Endothelial cell of umbilical vein (primary cell): Measurements from ENCODE around the gene MGAM2. TPM values are rescaled to one million over a fixed set of nuclear protein-coding genes. Genes with fewer than 3 reads are reported as not detected.

Experiments used
- BruUV-seq: library from RNA; stranded (reverse); fragments of 400-500 nt; replicated peaks from 2 replicates; lab custom pipeline; 2021; lab: Mats Ljungman, UMichigan
- CTCF ChIA-PET: fragments of 300-600, 350-600 bp; sonication (Branson Sonifier 250); formaldehyde crosslinking; loops from one replicate; lab custom pipeline; 2021; ENCODE audit warnings: antibody characterized with exemption, inconsistent platforms; lab: Charles Lee
- POLR2A ChIA-PET: fragments of 300-600, 350-600 bp; sonication (Branson Sonifier 250); formaldehyde crosslinking; loops from one replicate; lab custom pipeline; 2021; ENCODE audit warnings: antibody characterized with exemption, inconsistent platforms; lab: Charles Lee
- DNase-seq: peaks from one replicate; pipeline ENCODE4 v3.0.0-alpha.2; 2011; ENCODE audit warnings: low read depth, low spot score
- FAIRE-seq: peaks from 2 replicates; lab custom pipeline; 2011; peaks lifted over from hg19 to GRCh38; lab: Jason Lieb, UNC
- H2AFZ ChIP-seq: 2 replicates; pipeline ENCODE4 v1.6.0; 2012; ENCODE audit warnings: low read depth, low read length, control low read depth, inconsistent platforms
- H3K27ac ChIP-seq: 2 replicates; pipeline ENCODE4 v1.5.1; 2011; ENCODE audit warnings: low read depth, mild to moderate bottlenecking, control low read depth, low read length, moderate library complexity; ENCODE audit not compliant: insufficient read depth
- H3K27me3 ChIP-seq, 2 experiments: 2 replicates each; pipeline versions ENCODE4 v1.6.0 to v1.6.1; 2011; ENCODE audit warnings: low read length in 2 of 2, mixed read lengths in 1 of 2; ENCODE audit not compliant: control insufficient read depth in 2 of 2, insufficient read depth in 2 of 2
- H3K36me3 ChIP-seq, 2 experiments: 2 replicates in 1 of 2; 3 replicates in 1 of 2; pipeline ENCODE4 v1.5.1; 2011; ENCODE audit warnings: low read length in 2 of 2, mild to moderate bottlenecking in 1 of 2, moderate library complexity in 1 of 2; ENCODE audit not compliant: control insufficient read depth in 2 of 2, insufficient read depth in 2 of 2; ENCODE audit errors: extremely low read depth in 1 of 2
- H3K4me1 ChIP-seq: 3 replicates; pipeline ENCODE4 v1.5.1; 2011; ENCODE audit warnings: mild to moderate bottlenecking, low read length; ENCODE audit not compliant: control insufficient read depth, insufficient read depth; ENCODE audit errors: extremely low read depth
- H3K4me2 ChIP-seq: 2 replicates; pipeline ENCODE4 v1.6.1; 2011; ENCODE audit warnings: low read length, control low read depth, mixed read lengths; ENCODE audit not compliant: insufficient read depth
- H3K4me3 ChIP-seq, 3 experiments: fragments of 200-600 bp in 1 of 3; sonication (generic), shearing (Covaris generic) in 1 of 3; replicated peaks in 1 of 3; 2 replicates each; pipeline ENCODE4 v1.5.1; 2011 to 2016; ENCODE audit warnings: control low read depth in 3 of 3, low read length in 3 of 3, mild to moderate bottlenecking in 2 of 3, inconsistent platforms in 1 of 3, low read depth in 1 of 3, moderate library complexity in 1 of 3; ENCODE audit not compliant: insufficient read depth in 1 of 3
- H3K79me2 ChIP-seq: 2 replicates; pipeline ENCODE4 v1.6.0; 2012; ENCODE audit warnings: low read length, inconsistent platforms; ENCODE audit not compliant: control insufficient read depth, insufficient read depth
- H3K9ac ChIP-seq: replicated peaks from 2 replicates; pipeline ENCODE3; 2011; ENCODE audit warnings: low read length, control low read depth; ENCODE audit not compliant: insufficient read depth; ENCODE audit errors: extremely low read depth
- H3K9me1 ChIP-seq: replicated peaks from 3 replicates; pipeline ENCODE4 v1.6.0; 2011; ENCODE audit warnings: mild to moderate bottlenecking, low read length; ENCODE audit not compliant: control insufficient read depth, insufficient read depth; ENCODE audit errors: extremely low read depth
- H3K9me3 ChIP-seq: replicated peaks from 2 replicates; pipeline ENCODE4 v1.5.1; 2012; ENCODE audit warnings: low read length, inconsistent platforms; ENCODE audit not compliant: control insufficient read depth, insufficient read depth
- H4K20me1 ChIP-seq: replicated peaks from 2 replicates; pipeline ENCODE3; 2011; ENCODE audit warnings: mild to moderate bottlenecking, low read length; ENCODE audit not compliant: control insufficient read depth, insufficient read depth; ENCODE audit errors: extremely low read depth
- CTCF ChIP-seq, 2 donors: IDR thresholded peaks; 1 replicate in 1 of 2; 2 replicates in 1 of 2; pipeline ENCODE4 v1.5.1; 2011; ENCODE audit warnings: low read length in 2 of 2, mild to moderate bottlenecking in 2 of 2, moderate library complexity in 2 of 2, control low read depth in 1 of 2, inconsistent platforms in 1 of 2, low read depth in 1 of 2; ENCODE audit not compliant: insufficient read depth in 1 of 2; ENCODE audit errors: extremely low read depth in 1 of 2
- EZH2 ChIP-seq: IDR thresholded peaks from 2 replicates; pipeline ENCODE4 v1.6.1; 2012; ENCODE audit warnings: borderline replicate concordance, low read depth, mild to moderate bottlenecking, moderate library complexity, low read length, inconsistent platforms; ENCODE audit not compliant: severe bottlenecking
- FOS ChIP-seq: IDR thresholded peaks from 2 replicates; pipeline ENCODE4 v1.6.1; 2011; ENCODE audit warnings: mild to moderate bottlenecking, low read length, moderate library complexity, borderline replicate concordance; ENCODE audit not compliant: insufficient read depth
- GATA2 ChIP-seq: IDR thresholded peaks from 2 replicates; pipeline ENCODE4 v1.7.0; 2011; ENCODE audit warnings: low read depth, mild to moderate bottlenecking, moderate library complexity, mixed read lengths, low read length; ENCODE audit not compliant: insufficient read length, insufficient read depth
- JUN ChIP-seq: IDR thresholded peaks from 2 replicates; pipeline ENCODE4 v1.6.1; 2011; ENCODE audit warnings: borderline replicate concordance, low read depth; ENCODE audit not compliant: insufficient read length, insufficient read depth
- MAX ChIP-seq: IDR thresholded peaks from 2 replicates; pipeline ENCODE4 v1.6.1; 2011; ENCODE audit not compliant: insufficient read depth, insufficient read length
- MYC ChIP-seq: IDR thresholded peaks from one replicate; pipeline ENCODE4 v1.6.1; 2011; ENCODE audit warnings: mild to moderate bottlenecking, low read depth, low read length
- POLR2A ChIP-seq: IDR thresholded peaks from 2 replicates; pipeline ENCODE4 v1.6.1; 2012; ENCODE audit warnings: low read depth, mild to moderate bottlenecking, control low read depth, low read length
- POLR2AphosphoS5 ChIP-seq: IDR thresholded peaks from 2 replicates; pipeline ENCODE4 v1.6.1; 2012; ENCODE audit warnings: low read depth, mild to moderate bottlenecking, control low read depth, low read length, moderate library complexity; ENCODE audit not compliant: insufficient read depth
- dilution Hi-C: fragments of 300-500 bp; cut with MboI; formaldehyde crosslinking; loops from one replicate; pipeline ENCODE4 v1.15.0; 2019; ENCODE audit warnings: low sequenced_read_pairs; ENCODE audit not compliant: extremely low pct_ligation_motif_present
- intact Hi-C: fragments of 100-400 bp; cut with micrococcal nuclease; formaldehyde crosslinking; loops from one replicate; pipeline ENCODE4 v1.10.0; 2022
- polyA plus RNA-seq, 4 experiments: library from polyadenylated mRNA; depleted of rRNA in 3 of 4; stranded (reverse) in 3 of 4; unstranded in 1 of 4; fragments of >200 nt; gene quantifications; 2 replicates each; pipeline versions ENCODE4 v1.2.1 to v1.2.3, GENCODE V29; 2011 to 2012; ENCODE audit warnings: missing spikeins in 1 of 4
- total RNA-seq: library from RNA; stranded (reverse); gene quantifications from 2 replicates; pipeline ENCODE4 v1.2.3, GENCODE V29; 2021

Gene MGAM2
- total and polyA plus RNA-seq, 2 donors (not counting 3 experiments of a cell fraction or from before 2014, with no cell fraction given): not detected

- H2AFZ ChIP-seq: no peak overlapping the region
- no peak overlapping the region for H3K27ac ChIP-seq
- TF ChIP-seq POLR2A: no peak
- TF ChIP-seq GATA2: no peak
- no peak for TF ChIP-seq EZH2
- no peak for TF ChIP-seq CTCF (IDR thresholded peaks at IDR 0.05; ENCODE audit: extremely low read depth in 1 of 2, insufficient read depth in 1 of 2, low read depth in 1 of 2, low read length in 2 of 2)
- no peak for TF ChIP-seq JUN
- TF ChIP-seq MAX: no peak
- TF ChIP-seq MYC: no peak
- no peak for TF ChIP-seq FOS
- no peak for TF ChIP-seq POLR2AphosphoS5
- H3K27me3 ChIP-seq: no peaks in the 10 kb centered on the region
- dilution Hi-C loops (no loop called here), intact Hi-C loops (no loop called here)
- H3K9me1 ChIP-seq: no peaks in the 10 kb centered on the region
- H3K9me3 ChIP-seq: no peaks in the 10 kb centered on the region
- no peak overlapping the region for H3K9ac ChIP-seq
- H4K20me1 ChIP-seq: no peaks in the 10 kb centered on the region
- no peak overlapping the region for H3K4me3 ChIP-seq
- CTCF ChIA-PET: no interaction called here
- POLR2A ChIA-PET: no interaction called here
- H3K4me2 ChIP-seq: no peak overlapping the region
- no TSS peak for BruUV-seq
- no peak for DNase-seq
- no peaks in the 10 kb centered on the region for H3K79me2 ChIP-seq
- FAIRE-seq: no peak
- no peaks in the 10 kb centered on the region for H3K36me3 ChIP-seq
- H3K4me1 ChIP-seq: no peaks in the 10 kb centered on the region
Measured at GRCh38 chr7:142146124-142146523, 34.6 kb downstream of the MGAM2 start.
